HFFc6 (cell line): ENCODE measurements around the gene DNASE2. TPM values are rescaled to one million over a fixed set of nuclear protein-coding genes. Genes with fewer than 3 reads are reported as not detected.
A peak's percentile ranks its signal among the peaks of the same experiment; 100 is the strongest.

Source experiments
- DNase-seq: peaks from one replicate; pipeline ENCODE4 v3.0.0-alpha.2; 2018
- H3K27ac Mint-ChIP-seq: 2 replicates; pipeline ENCODE4 v1.8.0; 2020; ENCODE audit warnings: mild to moderate bottlenecking, mixed read lengths
- H3K27me3 Mint-ChIP-seq: 2 replicates; pipeline ENCODE4 v1.8.0; 2021; ENCODE audit warnings: mild to moderate bottlenecking, moderate library complexity, mixed read lengths; ENCODE audit not compliant: insufficient read depth
- H3K36me3 Mint-ChIP-seq: 2 replicates; pipeline ENCODE4 v1.8.0; 2021; ENCODE audit warnings: low read depth, mixed read lengths
- H3K4me1 Mint-ChIP-seq: 2 replicates; pipeline ENCODE4 v1.8.0; 2020; ENCODE audit warnings: low read depth, mixed read lengths
- H3K4me3 Mint-ChIP-seq: 2 replicates; pipeline ENCODE4 v1.8.0; 2020; ENCODE audit warnings: mild to moderate bottlenecking, moderate library complexity, mixed read lengths
- H3K9me3 Mint-ChIP-seq: 2 replicates; pipeline ENCODE4 v1.8.0; 2020; ENCODE audit warnings: mild to moderate bottlenecking, mixed read lengths
- total RNA-seq, 6 experiments: library from RNA; stranded (reverse); fragmentation: NEBNext Ultra II Directional; extraction: Animal tissue kit (Norgen Biotek cat#: 25700); gene quantifications; 2 replicates in 1 of 6; 3 replicates in 5 of 6; pipeline ENCODE4 v1.2.3, GENCODE V29; 2021
- TF ChIP-seq, protein P1 (sequence below): fragments of 200-600 bp; sonication (generic); IDR thresholded peaks from 2 replicates; pipeline ENCODE4 v1.5.0; 2021; ENCODE audit warnings: antibody characterized with exemption, mild to moderate bottlenecking

The DNASE2 gene
- total RNA-seq, 6 experiments from 2014 or later, result 26.0 to 33.5 (median 28.4) TPM

DNA sequence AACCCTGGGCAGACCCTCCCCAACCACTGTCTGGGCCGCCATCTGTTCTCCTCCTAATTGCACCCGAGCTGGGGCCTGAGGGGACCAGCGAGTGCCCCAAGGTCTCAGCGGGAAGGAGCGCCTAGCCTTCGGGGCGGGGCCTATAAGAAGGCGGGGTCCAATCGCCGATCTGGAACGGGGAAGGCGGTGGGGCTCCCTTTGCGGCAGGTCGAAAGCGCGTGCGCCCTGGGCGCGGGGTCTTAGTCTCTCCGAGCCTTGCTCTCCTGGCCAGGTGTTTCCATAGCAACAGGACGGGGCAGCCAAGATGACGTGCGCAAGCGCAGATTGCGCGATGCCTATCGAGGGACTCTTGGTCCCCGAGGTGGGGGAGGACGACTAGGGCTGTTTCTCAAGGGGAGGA lies 40.2 kb downstream of the DNASE2 start:
- Mint-ChIP-seq H3K36me3 (no peaks in the 10 kb centered on the region), H3K27ac (no peak overlapping the region), H3K4me1 (0 out of 2 replicates have a peak, but pooled peaks cover 5% of the 10 kb centered on the region), H3K9me3 (no peaks in the 10 kb centered on the region), H3K27me3 (peaks cover 41% of the 10 kb centered on the region), H3K4me3 (no peak overlapping the region)
- DNase-seq, result no peak
- TF ChIP-seq, protein P1, sequence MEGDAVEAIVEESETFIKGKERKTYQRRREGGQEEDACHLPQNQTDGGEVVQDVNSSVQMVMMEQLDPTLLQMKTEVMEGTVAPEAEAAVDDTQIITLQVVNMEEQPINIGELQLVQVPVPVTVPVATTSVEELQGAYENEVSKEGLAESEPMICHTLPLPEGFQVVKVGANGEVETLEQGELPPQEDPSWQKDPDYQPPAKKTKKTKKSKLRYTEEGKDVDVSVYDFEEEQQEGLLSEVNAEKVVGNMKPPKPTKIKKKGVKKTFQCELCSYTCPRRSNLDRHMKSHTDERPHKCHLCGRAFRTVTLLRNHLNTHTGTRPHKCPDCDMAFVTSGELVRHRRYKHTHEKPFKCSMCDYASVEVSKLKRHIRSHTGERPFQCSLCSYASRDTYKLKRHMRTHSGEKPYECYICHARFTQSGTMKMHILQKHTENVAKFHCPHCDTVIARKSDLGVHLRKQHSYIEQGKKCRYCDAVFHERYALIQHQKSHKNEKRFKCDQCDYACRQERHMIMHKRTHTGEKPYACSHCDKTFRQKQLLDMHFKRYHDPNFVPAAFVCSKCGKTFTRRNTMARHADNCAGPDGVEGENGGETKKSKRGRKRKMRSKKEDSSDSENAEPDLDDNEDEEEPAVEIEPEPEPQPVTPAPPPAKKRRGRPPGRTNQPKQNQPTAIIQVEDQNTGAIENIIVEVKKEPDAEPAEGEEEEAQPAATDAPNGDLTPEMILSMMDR, result no peak

DNA sequence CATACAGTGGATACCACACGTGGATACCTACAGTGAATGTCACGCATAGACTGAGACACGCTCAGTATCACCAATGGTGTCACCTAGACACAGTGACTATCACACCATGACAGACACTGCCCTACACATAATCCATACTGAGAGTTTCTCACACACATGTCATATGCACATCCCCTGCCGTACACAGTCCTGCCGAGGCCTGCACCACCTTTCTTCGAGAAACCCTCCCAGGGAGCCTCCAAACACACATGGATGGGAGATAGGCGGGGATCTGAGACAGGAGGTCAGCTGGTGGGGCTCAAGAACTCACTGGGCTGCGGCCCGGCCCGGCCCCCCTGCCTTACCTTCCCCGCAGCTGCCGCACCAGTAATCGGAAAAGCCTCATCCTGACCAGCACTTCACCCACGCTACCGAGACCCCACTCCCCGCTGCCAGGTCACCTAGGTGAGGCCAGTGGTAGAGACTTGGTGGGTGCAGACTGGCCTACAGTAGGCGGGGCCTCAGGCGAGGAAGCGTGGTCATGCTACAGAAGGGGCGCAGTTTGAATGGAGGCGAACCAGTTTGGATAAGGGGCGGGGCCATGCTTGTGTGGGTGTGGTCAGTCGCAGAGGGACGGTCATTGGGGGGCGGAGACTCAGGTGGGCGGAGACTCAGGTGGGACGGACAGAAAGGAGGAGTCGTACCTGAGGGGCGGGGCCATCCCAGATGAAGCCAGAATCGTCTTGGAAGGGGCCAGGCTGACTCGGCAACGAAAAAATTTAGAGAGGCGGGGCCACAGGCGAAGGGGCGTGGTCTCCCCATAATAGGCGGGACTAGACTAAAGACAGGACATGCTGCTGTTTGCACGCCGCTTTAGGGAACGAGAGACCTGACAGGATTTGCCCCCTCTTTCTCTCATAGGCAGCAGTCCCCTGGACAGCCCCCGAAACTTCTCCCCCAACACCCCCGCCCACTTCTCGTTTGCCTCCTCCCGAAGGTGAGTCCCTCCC lies 40.9 kb downstream of the DNASE2 start:
- H3K4me1 Mint-ChIP-seq, result 0 out of 2 replicates have a peak, but pooled peaks cover 7% of the 10 kb centered on the region
- no peak overlapping the region for H3K27ac Mint-ChIP-seq
- no peak overlapping the region for H3K4me3 Mint-ChIP-seq
- DNase-seq, result peak; percentile 68
- TF ChIP-seq, protein P1, result no peak
- peaks cover 45% of the 10 kb centered on the region for H3K27me3 Mint-ChIP-seq
- H3K36me3 Mint-ChIP-seq, result no peaks in the 10 kb centered on the region
- no peaks in the 10 kb centered on the region for H3K9me3 Mint-ChIP-seq

DNA sequence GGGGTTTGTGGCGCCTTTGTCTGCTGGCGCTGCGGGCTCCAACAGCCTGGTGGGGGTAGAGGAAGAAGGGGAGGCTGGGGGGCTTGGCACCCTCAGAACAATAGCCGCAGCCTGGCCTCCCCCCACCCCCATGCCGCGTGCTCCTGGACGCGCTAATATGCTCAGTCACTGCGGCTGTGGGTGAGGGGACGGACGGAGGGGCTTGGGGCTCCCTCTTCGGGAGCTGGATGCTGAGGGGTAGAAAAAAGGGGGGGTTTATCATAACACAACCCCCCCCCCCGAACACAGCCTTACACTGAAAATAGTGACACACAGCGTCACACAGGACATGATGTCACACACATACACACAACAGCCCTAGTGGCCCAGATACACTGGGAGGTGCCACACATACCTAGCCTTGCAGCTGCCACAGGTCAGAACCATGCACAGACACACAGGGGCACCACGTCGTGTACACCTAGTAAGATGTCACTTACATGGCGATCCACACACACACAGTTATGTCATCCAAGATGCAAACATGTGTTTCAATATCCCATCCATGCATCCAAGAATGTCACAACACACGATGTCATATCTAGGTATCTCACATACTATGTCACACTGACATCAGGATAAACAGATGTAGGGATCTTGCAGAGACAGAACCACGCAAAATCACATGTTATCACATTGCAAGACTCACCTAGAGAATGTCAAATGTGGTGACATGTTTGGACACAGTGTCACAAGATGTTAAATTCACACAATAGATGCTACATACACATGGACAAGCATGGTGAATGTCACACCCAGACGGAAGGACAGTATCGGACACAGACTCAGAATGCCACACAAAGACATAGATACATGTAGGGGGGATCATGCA lies 42.1 kb downstream of the DNASE2 start:
- DNase-seq, result no peak
- H3K36me3 Mint-ChIP-seq, result no peaks in the 10 kb centered on the region
- 0 out of 2 replicates have a peak, but pooled peaks cover 12% of the 10 kb centered on the region for H3K4me1 Mint-ChIP-seq
- H3K4me3 Mint-ChIP-seq, result peak overlapping the region; percentile 67; the same call in 1 of the 2 replicates
- H3K27me3 Mint-ChIP-seq, result peaks cover 52% of the 10 kb centered on the region
- H3K27ac Mint-ChIP-seq, result no peak overlapping the region
- TF ChIP-seq, protein P1, result no peak
- no peaks in the 10 kb centered on the region for H3K9me3 Mint-ChIP-seq

DNA sequence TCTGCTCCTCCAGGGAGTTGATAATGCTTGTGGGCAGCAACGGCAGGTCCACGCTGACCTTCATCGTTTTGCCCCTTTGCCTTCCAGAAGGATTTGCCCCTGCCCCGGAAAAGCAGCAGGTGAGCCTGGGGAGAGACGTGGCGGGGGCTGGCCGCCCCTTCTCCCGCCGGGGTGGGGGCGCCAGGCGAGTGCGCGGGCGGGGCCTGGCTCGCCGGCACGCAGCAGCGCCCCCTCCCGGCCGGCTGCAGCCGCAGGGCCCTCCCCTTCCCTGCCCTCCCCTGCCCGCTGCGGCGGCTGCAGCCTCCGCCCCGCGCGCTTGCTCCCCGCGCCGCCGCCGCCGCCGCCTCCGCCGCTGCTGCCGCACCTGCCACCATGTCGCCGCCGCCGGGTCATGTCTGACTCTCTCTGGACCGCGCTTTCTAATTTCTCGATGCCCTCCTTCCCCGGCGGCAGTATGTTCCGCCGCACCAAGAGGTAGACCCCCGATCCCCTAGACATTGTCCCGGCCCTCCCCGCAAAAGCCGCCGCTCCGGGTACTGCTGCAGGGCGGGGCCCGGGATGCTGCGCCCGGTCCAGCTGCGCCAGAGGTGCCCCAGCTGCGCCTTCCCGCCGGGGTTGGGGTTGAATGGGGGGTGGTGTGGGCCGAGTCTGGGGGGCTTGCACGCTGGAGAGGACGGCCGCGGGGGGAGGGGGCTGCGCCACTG lies 42.9 kb downstream of the DNASE2 start, which contains the start of gene MAST1:
Gene MAST1 (plus strand): TSS at position 334 of the 704 bp plus-strand sequence. CDS start 58 bp downstream, at position 392.
- TF ChIP-seq, protein P1, result peak; percentile 73
- Mint-ChIP-seq H3K36me3 (no peaks in the 10 kb centered on the region), H3K4me3 (peak within 1 kb of the TSS; percentile 67; the same call in 1 of the 2 replicates), H3K4me1 (0 out of 2 replicates have a peak, but pooled peaks cover 12% of the 10 kb centered on the region), H3K27me3 (peaks cover 53% of the 10 kb centered on the region), H3K9me3 (no peaks in the 10 kb centered on the region), H3K27ac (no peak within 1 kb of the TSS)
- no peak for DNase-seq

DNA sequence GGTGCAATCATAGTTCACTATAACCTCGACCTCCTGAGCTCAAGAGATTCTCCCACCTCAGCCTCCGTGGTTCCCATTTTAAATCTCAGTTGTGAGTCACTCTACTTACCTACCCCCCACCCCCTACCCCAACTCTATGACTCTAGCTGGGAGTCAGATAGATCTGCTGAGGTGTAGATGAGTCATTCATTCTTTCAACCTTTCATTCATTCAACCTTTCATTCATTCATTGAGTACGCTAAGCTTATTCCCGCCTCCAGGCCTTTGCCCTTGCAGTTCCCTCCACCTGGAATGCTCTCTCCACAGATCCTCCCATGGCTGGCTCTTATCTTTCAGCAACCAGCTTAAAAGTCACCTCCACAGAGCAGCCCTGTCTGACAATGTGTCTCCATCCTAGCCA lies 44.0 kb downstream of the DNASE2 start:
- Mint-ChIP-seq H3K27ac (no peak overlapping the region), H3K4me1 (peaks cover 17% of the 10 kb centered on the region; the same call in 1 of the 2 replicates), H3K27me3 (peaks cover 54% of the 10 kb centered on the region), H3K9me3 (no peaks in the 10 kb centered on the region), H3K36me3 (no peaks in the 10 kb centered on the region), H3K4me3 (no peak overlapping the region)
- TF ChIP-seq, protein P1, result no peak
- DNase-seq, result no peak
